CD1c-positive myeloid dendritic cell (primary cell): ENCODE measurements around the gene RENBP.
A peak's percentile ranks its signal among the peaks of the same experiment; 100 is the strongest.

Source experiments
- DNase-seq: peaks from one replicate; pipeline ENCODE4 v3.0.0-alpha.2; 2016; ENCODE audit errors: extremely low spot score

Gene RENBP

DNA sequence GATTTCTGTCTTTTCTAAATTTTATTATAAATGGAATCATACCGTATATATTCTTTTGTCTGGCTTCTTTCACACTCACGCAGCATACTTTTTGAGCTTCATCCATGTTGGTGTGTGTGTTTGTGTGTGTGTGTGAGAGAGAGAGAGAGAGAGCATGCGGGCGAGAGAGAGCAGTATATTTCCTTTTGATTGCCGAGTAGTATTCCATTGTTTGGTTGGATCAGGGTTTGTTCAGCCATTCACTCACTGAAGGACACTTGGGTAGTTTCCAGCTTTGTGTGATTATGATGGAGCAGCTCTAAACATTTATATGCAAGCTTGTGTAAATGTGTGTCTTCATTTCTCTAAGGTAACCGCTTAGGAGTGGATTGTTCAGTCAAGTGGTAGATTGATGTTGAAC, 55.3 kb downstream of the RENBP start:
- DNase-seq, result no peak

DNA sequence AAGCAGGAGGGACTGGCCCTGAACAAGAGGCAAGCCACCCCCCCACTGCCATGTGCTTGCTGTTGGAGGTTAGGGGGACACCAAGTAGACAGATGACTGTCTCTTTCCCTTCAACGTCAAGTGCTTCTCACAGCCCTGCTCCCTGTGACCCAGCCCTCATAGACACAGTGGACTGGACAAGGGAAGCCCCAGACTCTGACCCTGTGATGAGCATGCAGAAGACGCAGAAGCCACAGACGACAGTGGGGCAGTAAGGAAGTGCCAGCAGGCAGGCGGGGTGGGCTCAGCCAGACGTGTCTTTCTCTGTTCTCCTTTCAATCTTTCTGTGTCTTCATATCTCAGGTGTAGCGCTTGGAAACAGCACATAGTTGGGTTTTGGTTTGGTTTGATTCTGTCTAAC, 56.1 kb downstream of the RENBP start:
- peak; percentile 13 for DNase-seq

DNA sequence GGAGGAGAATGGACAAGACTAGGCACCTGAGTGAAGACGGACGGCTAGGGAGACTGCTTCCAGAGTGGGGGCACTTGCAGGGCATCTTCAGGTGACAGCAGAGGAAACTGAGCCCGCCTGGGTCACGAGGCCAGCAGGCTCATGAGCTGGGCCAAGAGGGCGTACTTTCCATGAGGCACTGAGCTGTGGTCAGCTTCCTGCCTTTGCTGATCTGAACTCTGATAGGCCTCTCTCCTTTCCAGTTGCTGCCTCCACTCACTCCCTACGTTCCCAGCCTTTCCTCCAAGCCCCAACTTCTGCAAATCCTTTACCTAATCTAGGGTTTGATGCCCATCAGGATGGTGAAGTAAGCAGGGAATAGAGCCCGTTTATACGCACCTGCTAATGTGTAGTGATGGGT, 57.1 kb downstream of the RENBP start:
- no peak for DNase-seq

DNA sequence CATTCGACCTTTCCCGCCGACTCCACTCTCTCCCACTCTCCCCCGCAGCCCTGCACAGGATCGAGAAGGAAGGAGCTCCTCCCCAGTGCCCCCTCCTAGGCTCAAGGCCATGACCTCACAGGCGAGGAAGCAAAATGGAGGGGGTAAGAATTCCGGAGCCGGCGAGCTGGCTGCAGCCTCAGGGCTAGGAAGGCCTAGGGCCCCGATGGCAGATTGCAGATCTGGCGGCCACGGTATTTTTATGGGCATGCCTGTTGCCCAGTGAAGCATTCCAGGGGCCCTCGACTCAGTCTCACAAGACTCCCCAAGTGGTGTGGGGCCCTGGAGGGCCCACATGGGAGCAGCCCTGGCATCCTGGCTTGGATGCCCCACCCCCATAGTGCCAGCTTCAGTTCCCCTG, 57.5 kb downstream of the RENBP start:
- no peak for DNase-seq

DNA sequence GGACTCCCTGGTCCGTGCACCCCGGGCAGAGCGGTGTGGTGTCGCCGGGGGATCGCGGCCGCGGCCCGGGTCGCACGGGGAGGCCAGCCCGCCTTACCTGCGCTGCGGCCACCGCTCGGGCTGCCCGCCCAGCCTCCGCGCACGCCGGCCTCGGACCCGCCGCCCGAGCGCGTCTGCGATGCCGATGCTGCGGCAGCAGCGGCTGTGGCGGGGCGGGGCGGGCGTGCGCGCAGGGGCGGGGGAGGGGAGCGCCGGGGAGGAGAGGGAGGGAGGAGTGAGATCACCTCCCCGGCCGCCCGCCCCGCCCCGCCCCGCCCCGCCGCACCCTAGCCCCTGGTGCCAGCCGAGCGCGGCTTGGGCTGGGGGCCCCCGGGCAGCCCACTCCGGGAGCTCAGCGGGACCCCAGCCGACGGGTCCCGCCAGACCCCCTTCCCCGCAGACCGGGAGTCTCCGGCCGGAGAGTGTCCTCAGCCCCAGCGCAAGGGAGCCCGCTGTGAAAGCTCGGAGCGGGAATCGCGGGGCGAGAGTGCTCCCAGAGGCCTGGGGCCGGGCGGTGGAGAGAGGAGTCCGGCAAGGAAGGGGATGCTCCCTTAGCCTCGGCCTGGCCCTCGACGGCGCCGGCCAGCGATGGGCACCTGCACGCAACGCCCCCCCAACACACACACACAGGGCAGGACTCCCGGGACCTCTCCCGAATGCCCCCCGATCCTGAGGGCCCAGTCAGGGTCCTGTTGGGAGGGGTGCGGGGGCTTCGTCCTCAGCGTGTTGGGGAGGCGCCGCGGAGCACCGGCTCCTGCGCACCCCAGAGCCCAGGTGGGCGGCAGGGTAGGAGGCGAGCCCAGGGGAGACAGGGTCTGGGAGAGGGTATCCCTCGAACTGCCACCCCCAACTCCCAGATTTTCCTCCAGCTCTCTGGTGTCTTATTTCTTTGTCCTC, 58.2 kb downstream of the RENBP start, which contains the start of gene L1CAM:
Gene L1CAM (minus strand): TSS at position 206 of the 936 bp plus-strand sequence. CDS start 10,337 bp downstream, outside the sequence.
- no peak for DNase-seq
